AG04449 (cell line): ENCODE results near the gene CSK.
A peak's percentile ranks its signal among the peaks of the same experiment; 100 is the strongest.

Experiments used
- CTCF ChIA-PET: fragments of 350-600 bp; formaldehyde crosslinking; extraction: SDS; loops from one replicate; lab custom pipeline; 2021; ENCODE audit warnings: antibody characterized with exemption; lab: Yijun Ruan, JAX
- POLR2A ChIA-PET: fragments of 400-600, 350-600 bp; formaldehyde crosslinking; extraction: SDS; loops from one replicate; lab custom pipeline; 2020; ENCODE audit warnings: antibody characterized with exemption, inconsistent platforms; lab: Yijun Ruan, JAX
- DNase-seq: peaks from one replicate; pipeline ENCODE4 v3.0.0-alpha.2; 2010; ENCODE audit warnings: low read depth, low spot score
- H3K4me3 ChIP-seq: 2 replicates; pipeline ENCODE4 v1.5.1; 2011; ENCODE audit warnings: low read depth, mild to moderate bottlenecking, control low read depth, low read length
- TF ChIP-seq, protein P1 (sequence below): IDR thresholded peaks from one replicate; pipeline ENCODE4 v1.5.1; 2011; ENCODE audit warnings: mild to moderate bottlenecking, moderate library complexity, low read length, control low read depth, inconsistent platforms; ENCODE audit not compliant: insufficient read depth; ENCODE audit errors: missing control alignments

CSK gene

DNA sequence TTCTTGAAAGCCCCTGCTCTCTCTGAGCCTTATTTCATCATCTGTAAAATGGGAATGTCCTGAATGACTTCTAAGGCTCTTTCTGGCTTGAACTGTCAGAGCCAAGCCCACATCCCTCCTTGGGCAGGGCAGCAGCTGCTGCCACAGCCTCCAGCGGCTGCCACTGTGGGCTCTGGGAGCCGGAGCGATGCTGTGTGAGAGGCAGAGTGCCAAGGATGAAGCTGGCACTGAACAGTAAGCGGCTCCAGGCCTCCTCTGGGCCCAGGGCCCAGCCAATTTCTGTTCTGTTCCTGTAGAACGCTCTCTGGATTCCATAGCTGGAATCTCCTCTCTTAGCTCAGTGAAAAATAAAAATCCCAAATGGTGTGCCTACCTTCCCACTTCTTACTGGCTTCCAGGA, 49.0 kb downstream of the CSK start:
- ChIA-PET POLR2A (interaction anchor here (0.5 kb wide), 1 partner anchor 52 kb away, joined by 3 read pairs; no protein-coding TSS in a partner anchor), CTCF (interaction anchor here (1.1 to 7.9 kb wide), 6 partner anchors 10 to 199 kb away, joined by 3 to 53 read pairs (median 16); partner anchors contain the start of gene ULK3)
- H3K4me3 ChIP-seq, result no peak overlapping the region
- no peak for DNase-seq
- TF ChIP-seq, protein P1, sequence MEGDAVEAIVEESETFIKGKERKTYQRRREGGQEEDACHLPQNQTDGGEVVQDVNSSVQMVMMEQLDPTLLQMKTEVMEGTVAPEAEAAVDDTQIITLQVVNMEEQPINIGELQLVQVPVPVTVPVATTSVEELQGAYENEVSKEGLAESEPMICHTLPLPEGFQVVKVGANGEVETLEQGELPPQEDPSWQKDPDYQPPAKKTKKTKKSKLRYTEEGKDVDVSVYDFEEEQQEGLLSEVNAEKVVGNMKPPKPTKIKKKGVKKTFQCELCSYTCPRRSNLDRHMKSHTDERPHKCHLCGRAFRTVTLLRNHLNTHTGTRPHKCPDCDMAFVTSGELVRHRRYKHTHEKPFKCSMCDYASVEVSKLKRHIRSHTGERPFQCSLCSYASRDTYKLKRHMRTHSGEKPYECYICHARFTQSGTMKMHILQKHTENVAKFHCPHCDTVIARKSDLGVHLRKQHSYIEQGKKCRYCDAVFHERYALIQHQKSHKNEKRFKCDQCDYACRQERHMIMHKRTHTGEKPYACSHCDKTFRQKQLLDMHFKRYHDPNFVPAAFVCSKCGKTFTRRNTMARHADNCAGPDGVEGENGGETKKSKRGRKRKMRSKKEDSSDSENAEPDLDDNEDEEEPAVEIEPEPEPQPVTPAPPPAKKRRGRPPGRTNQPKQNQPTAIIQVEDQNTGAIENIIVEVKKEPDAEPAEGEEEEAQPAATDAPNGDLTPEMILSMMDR, result no peak

DNA sequence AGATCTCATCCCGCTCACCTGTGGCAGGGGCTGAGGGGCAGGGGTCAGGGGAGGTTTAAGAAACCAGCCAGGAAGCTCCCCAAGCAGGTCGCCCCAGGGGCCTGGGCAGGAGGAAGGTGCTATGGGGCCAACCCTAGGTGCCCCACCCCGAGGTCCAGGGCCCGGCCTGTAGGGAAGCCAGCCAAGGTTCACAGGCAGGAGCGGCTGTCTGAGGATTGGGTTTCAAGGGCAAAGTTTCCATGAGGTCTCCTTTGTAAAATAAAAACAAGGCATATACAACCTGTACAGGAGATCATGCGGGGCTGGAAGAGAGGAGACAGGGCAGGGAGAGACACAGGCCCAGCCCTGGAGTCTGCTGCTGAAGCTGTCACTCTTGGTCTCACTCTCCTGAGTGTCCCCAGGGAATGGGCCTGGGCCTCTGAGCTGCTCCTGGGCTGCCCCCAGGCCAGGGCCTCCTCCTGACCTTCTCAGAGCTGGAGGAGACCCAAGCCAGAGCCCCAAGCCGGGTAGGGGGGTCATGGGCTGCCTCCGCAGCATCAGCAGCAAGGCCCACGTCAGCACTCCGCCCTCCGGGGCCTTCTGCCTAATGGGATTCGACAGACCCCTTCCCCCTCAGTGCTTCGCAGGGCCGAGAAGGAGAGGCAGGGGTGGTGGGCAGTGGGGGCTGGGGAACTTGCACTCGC, 50.1 kb downstream of the CSK start:
- no peak for DNase-seq
- ChIA-PET CTCF (interaction anchor here (1.1 to 7.9 kb wide), 6 partner anchors 9 to 62 kb away, joined by 3 to 53 read pairs (median 22); partner anchors contain the start of gene ULK3), POLR2A (no interaction called here)
- no peak overlapping the region for H3K4me3 ChIP-seq
- TF ChIP-seq, protein P1, result no peak

DNA sequence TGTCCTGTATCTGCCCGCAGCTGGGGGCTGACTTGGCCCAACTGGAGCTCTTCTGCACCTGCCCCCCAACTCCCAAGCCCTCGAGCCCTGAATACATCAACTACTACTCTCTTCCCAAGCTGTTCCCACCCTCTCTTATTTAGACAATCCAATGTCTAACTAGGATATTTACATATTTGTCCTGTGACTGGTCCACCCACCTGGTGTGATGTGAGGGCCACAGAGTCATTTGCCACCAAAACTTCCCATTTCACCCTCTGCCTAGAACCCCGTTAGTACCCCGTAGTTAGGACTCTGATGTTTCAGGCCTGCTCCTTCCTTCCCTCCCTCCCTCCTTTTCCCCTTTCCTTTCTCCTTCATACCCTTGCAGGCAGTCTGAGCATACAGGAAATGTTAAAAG, 50.9 kb downstream of the CSK start:
- DNase-seq, result no peak
- TF ChIP-seq, protein P1, result no peak
- H3K4me3 ChIP-seq, result no peak overlapping the region
- ChIA-PET CTCF (interaction anchor here (1.0 to 7.9 kb wide), 6 partner anchors 8 to 69 kb away, joined by 3 to 43 read pairs (median 10); partner anchors contain the start of gene ULK3), POLR2A (no interaction called here)

DNA sequence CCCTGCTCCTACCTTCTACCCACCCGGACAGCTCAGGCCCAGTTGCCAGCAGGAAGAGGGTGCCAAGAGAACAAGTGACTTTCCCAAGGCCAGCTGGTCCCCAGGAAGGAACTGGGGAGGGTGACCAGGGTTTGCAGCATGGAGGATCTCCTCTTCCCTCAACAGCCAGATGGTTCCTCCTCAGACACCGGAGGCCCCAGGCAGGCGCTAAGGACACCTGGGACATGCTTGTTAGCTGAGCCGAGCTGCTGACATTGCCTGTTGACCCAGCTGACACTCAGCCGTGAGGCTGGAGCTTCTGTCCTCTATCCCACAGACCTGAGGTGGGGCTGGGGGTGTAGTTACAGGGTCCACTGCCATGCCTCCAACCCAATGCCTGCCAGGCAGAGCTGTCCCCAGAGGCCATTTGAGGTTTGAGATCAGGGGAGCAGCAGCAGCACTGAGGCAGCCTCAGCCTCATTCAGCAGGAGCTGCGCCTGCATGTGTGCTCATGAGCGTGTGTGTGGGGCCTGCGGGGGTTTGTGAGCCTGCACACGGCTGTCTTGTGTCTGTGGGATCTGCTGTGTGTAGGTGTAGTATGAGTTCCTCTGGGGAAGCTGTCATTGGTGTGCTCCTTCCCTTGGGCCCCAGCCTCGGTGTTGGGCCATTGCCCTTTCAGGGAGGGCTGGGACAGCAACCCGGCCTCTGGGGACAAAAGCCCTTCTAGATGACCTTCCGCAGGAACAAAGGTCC, 51.7 kb downstream of the CSK start:
- H3K4me3 ChIP-seq, result no peak overlapping the region
- DNase-seq, result no peak
- CTCF ChIA-PET, result interaction anchor here (0.9 to 6.2 kb wide), 7 partner anchors 9 to 68 kb away, joined by 3 to 28 read pairs (median 4); partner anchors contain the start of gene ULK3
- TF ChIP-seq, protein P1, result no peak
- POLR2A ChIA-PET, result no interaction called here

DNA sequence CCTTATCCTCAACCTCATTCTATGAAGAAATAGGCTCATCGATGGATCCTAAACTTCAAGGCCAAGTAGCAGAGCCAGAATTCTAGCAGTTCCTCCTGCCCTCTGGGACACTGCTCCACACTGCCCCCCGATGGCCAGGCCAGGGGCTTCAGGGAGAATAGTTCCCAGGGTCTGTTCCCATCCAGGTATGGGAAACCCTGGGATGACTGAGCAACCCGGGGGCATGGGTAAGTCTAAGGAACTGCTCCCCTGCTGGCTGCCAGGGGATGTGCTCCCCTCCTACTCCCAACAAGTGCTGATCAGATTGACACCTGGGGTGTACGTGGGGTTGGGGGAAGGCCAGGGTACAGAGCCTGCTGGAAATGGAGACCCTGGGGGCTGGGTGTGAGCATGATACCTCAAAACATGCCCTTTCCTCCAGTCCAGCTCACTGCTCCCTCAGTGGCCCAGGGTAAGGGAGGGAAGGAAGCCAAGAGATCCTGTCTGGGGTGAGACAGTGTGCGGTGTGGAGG, 53.5 kb downstream of the CSK start:
- TF ChIP-seq, protein P1, result peak; percentile 83
- CTCF ChIA-PET, result interaction anchor here (0.7 to 4.8 kb wide), 14 partner anchors 9 to 201 kb away, joined by 3 to 53 read pairs (median 4); partner anchors contain the start of gene CPLX3
- H3K4me3 ChIP-seq, result no peak overlapping the region
- POLR2A ChIA-PET, result no interaction called here
- no peak for DNase-seq

DNA sequence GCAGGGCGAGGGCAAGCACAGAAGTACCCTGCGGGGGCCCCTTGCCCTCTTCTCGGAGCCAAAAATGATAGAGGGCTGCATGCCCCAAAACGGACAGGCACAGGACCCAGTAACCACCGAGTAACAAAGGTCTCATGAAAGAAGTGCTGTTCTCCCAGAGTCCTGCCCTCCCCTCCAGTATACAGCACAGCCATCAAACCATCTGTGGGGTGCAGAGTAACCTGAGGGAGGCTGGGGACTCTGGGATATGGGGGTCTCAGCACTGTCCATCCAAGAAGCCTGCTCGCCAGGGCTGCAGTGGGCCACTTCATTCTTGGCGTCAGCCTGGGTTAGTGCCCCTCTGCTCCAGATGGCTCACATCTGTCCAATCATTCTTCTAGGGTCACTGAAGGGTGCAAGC, 55.0 kb downstream of the CSK start:
- POLR2A ChIA-PET, result no interaction called here
- TF ChIP-seq, protein P1, result no peak
- no peak for DNase-seq
- CTCF ChIA-PET, result interaction anchor here (1.1 to 4.8 kb wide), 12 partner anchors 11 to 203 kb away, joined by 3 to 53 read pairs (median 5); partner anchors contain the start of genes CPLX3 and FAM219B
- H3K4me3 ChIP-seq, result no peak overlapping the region
